Tibial nerve (tissue), 4 donors: Measurements from ENCODE around the gene TMUB2. TPM values are rescaled to one million over a fixed set of nuclear protein-coding genes. Genes with fewer than 3 reads are reported as not detected.
A peak's percentile ranks its signal among the peaks of the same experiment; 100 is the strongest.

Experiments
- DNase-seq, 2 donors: peaks; one replicate each; pipeline ENCODE4 v3.0.0-alpha.2; 2019; ENCODE audit warnings: low spot score in 2 of 2
- H3K27ac ChIP-seq, 4 donors: fragments of 200-600 bp; sonication (generic) in 3 of 4; one replicate each; pipeline ENCODE4 v1.5.1; 2017 to 2019; ENCODE audit warnings: mild to moderate bottlenecking in 1 of 4
- H3K27me3 ChIP-seq, 2 donors: fragments of 200-600 bp; sonication (generic) in 1 of 2; one replicate each; pipeline versions ENCODE4 v1.5.1 to v1.6.0; 2017 to 2019
- H3K36me3 ChIP-seq, 3 donors: fragments of 200-600 bp; sonication (generic); one replicate each; pipeline ENCODE4 v1.5.1; 2018 to 2019
- H3K4me1 ChIP-seq, 4 donors: fragments of 200-600 bp; sonication (generic) in 3 of 4; one replicate each; pipeline ENCODE4 v1.5.1; 2017 to 2019
- H3K4me3 ChIP-seq, 4 donors: fragments of 200-600 bp; sonication (generic) in 3 of 4; one replicate each; pipeline ENCODE4 v1.5.1; 2017 to 2019; ENCODE audit warnings: mild to moderate bottlenecking in 1 of 4, moderate library complexity in 1 of 4
- H3K9me3 ChIP-seq, 4 donors: fragments of 200-600 bp; sonication (generic) in 3 of 4; one replicate each; pipeline ENCODE4 v1.5.1; 2017 to 2019
- EP300 ChIP-seq, 2 donors: sonication (generic); formaldehyde crosslinking; IDR thresholded peaks; one replicate each; pipeline ENCODE4 v1.6.1; 2017; ENCODE audit warnings: antibody characterized with exemption in 2 of 2, mild to moderate bottlenecking in 1 of 2
- POLR2A ChIP-seq, 2 donors: fragments of 450-650 bp; IDR thresholded peaks; one replicate each; pipeline ENCODE4 v1.6.1; 2017; ENCODE audit warnings: antibody characterized with exemption in 2 of 2, mild to moderate bottlenecking in 2 of 2, moderate library complexity in 2 of 2
- WGBS, 2 donors: methylation state at CpG; one replicate each; pipeline ENCODE4 v1.1.5; 2018; 5-methylcytosine and 5-hydroxymethylcytosine counted together
- total RNA-seq, 4 donors: library from RNA; depleted of rRNA; stranded (reverse); fragments of >200 nt; gene quantifications; one replicate each; pipeline ENCODE4 v1.1.0, GENCODE V29; 2016
- TF ChIP-seq, protein P1 (sequence below), 5 experiments: fragments of 200-600 bp in 3 of 5; fragments of 450-650 bp in 2 of 5; sonication (generic) in 3 of 5; IDR thresholded peaks; one replicate each; pipeline ENCODE4 v1.5.1; 2016 to 2019; ENCODE audit warnings: antibody characterized with exemption in 5 of 5, mild to moderate bottlenecking in 3 of 5, moderate library complexity in 2 of 5

TMUB2 gene
- total RNA-seq, 4 donors from 2014 or later = 28.6 to 41.2 (median 35.6) TPM

- Histone ChIP-seq H3K4me1 (peaks cover 4 to 44% (median 35%) of the 10 kb centered on the region in 4 donors), H3K9me3 (no peaks in the 10 kb centered on the region), H3K36me3 (no peaks in the 10 kb centered on the region), H3K27ac (peak overlapping the region; percentile 95 to 99 (median 98)), H3K27me3 (no peaks in the 10 kb centered on the region), H3K4me3 (peak overlapping the region; percentile 76 to 95 (median 81))
- DNase-seq = no peak
- TF ChIP-seq EP300 (IDR thresholded peaks at IDR 0.05) (no peak), POLR2A (IDR thresholded peaks at IDR 0.05) (peak in 1 of 2 donors; percentile 77)
- TF ChIP-seq, protein P1, sequence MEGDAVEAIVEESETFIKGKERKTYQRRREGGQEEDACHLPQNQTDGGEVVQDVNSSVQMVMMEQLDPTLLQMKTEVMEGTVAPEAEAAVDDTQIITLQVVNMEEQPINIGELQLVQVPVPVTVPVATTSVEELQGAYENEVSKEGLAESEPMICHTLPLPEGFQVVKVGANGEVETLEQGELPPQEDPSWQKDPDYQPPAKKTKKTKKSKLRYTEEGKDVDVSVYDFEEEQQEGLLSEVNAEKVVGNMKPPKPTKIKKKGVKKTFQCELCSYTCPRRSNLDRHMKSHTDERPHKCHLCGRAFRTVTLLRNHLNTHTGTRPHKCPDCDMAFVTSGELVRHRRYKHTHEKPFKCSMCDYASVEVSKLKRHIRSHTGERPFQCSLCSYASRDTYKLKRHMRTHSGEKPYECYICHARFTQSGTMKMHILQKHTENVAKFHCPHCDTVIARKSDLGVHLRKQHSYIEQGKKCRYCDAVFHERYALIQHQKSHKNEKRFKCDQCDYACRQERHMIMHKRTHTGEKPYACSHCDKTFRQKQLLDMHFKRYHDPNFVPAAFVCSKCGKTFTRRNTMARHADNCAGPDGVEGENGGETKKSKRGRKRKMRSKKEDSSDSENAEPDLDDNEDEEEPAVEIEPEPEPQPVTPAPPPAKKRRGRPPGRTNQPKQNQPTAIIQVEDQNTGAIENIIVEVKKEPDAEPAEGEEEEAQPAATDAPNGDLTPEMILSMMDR (IDR thresholded peaks at IDR 0.05) = no peak
- 0 to 1% methylated on average over 7 to 17 of the region's 17 CpGs for WGBS, 2 donors
Observed at GRCh38 chr17:44221862-44222111, 35.0 kb downstream of the TMUB2 start.

GRCh38 chr17:44222112-44222869 is 35.5 kb downstream of the TMUB2 start:
- Histone ChIP-seq H3K9me3 (no peaks in the 10 kb centered on the region), H3K27ac (peak overlapping the region; percentile 95 to 99 (median 98)), H3K36me3 (no peaks in the 10 kb centered on the region), H3K4me3 (peak overlapping the region; percentile 76 to 95 (median 81)), H3K27me3 (no peaks in the 10 kb centered on the region), H3K4me1 (peaks cover 2 to 39% (median 30%) of the 10 kb centered on the region in 4 donors)
- 1 to 3% methylated on average over 32 to 35 of the region's 36 CpGs for WGBS, 2 donors
- peak; percentile 67 to 79 for DNase-seq
- TF ChIP-seq EP300 (IDR thresholded peaks at IDR 0.05) (peak in 1 of 2 donors; percentile 52), POLR2A (IDR thresholded peaks at IDR 0.05) (peak; percentile 35 to 61)
- TF ChIP-seq, protein P1 (IDR thresholded peaks at IDR 0.05) = peak in 3 of 5 experiments; percentile 10 to 52 (median 26)

DNA sequence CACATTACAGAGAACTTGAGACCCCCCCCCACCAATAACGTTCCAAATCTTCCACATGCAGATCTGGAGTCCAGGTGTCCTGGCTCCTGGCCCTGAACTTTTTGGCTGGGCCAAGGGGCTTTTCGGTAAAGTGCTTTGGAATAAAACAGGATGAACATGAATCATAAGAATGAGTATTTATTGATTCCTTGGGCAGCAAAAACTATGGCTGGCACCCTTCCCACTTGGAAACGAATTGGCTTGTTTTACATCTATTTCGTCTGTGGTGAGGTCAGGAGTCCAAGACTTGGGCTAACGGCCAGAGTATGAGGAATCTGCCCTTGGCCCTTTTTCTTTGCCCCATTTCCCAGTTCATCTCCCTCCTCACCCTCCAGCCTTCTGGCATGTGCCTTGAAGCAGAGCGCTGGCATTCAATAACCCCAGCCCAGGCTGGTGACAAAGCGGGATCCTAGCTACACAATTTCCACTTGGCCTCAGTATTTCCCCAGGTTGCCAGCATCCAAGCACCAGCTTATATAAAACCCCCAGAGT is 36.8 kb downstream of the TMUB2 start:
- Histone ChIP-seq H3K4me1 (peaks cover 0 to 29% (median 21%) of the 10 kb centered on the region in 4 donors), H3K27me3 (no peaks in the 10 kb centered on the region), H3K36me3 (no peaks in the 10 kb centered on the region), H3K9me3 (no peaks in the 10 kb centered on the region), H3K4me3 (no peak overlapping the region), H3K27ac (peak overlapping the region in 2 of 4 donors; percentile 96 to 99)
- peak in 1 of 2 donors; percentile 44 for DNase-seq
- TF ChIP-seq EP300 (IDR thresholded peaks at IDR 0.05) (peak in 1 of 2 donors; percentile 41), POLR2A (IDR thresholded peaks at IDR 0.05) (no peak)
- TF ChIP-seq, protein P1 (IDR thresholded peaks at IDR 0.05) = no peak
- 21 to 22% methylated on average over 7 of the region's 7 CpGs for WGBS, 2 donors

GRCh38 chr17:44229090-44229489 is 42.3 kb downstream of the TMUB2 start:
- H3K27ac ChIP-seq = no peak overlapping the region
- TF ChIP-seq POLR2A (IDR thresholded peaks at IDR 0.05) = no peak
- TF ChIP-seq, protein P1 (IDR thresholded peaks at IDR 0.05) = no peak
- no peak for TF ChIP-seq EP300 (IDR thresholded peaks at IDR 0.05)
- 79 to 91% methylated on average over 6 of the region's 6 CpGs for WGBS, 2 donors
- no peaks in the 10 kb centered on the region for H3K36me3 ChIP-seq
- no peaks in the 10 kb centered on the region for H3K9me3 ChIP-seq
- DNase-seq = no peak
- no peaks in the 10 kb centered on the region for H3K27me3 ChIP-seq
- no peak overlapping the region for H3K4me3 ChIP-seq
- H3K4me1 ChIP-seq = peaks cover 0 to 6% (median under 1%) of the 10 kb centered on the region in 4 donors

- Histone ChIP-seq H3K36me3 (no peaks in the 10 kb centered on the region), H3K27me3 (no peaks in the 10 kb centered on the region), H3K9me3 (no peaks in the 10 kb centered on the region), H3K4me1 (no peaks in the 10 kb centered on the region), H3K4me3 (no peak overlapping the region), H3K27ac (no peak overlapping the region)
- no peak for DNase-seq
- 71 to 74% methylated on average over 9 of the region's 9 CpGs for WGBS, 2 donors
- TF ChIP-seq POLR2A (IDR thresholded peaks at IDR 0.05) (no peak), EP300 (IDR thresholded peaks at IDR 0.05) (no peak)
- TF ChIP-seq, protein P1 (IDR thresholded peaks at IDR 0.05) = no peak
Observed at GRCh38 chr17:44230140-44230539, 43.4 kb downstream of the TMUB2 start.
